NOMO-1 treated with DMSO at 0.1 percent for 48 hours (cell line): Measurements from ENCODE around the gene TMEM63B.
"Not testable (repeated sequence)": the region's sequence is repeated elsewhere in the genome, so short reads cannot be mapped to it uniquely, and the experiment has no call there.

Source experiments
- DNase-seq: peaks from one replicate; lab custom pipeline; 2025; ENCODE audit not compliant: unreplicated experiment; lab: John Stamatoyannopoulos, UW

Gene TMEM63B

GRCh38 chr6:44189257-44189656 is 61.9 kb downstream of the TMEM63B start:
- no peak for DNase-seq

GRCh38 chr6:44190715-44191114 is 63.4 kb downstream of the TMEM63B start:
- DNase-seq: no peak

DNA sequence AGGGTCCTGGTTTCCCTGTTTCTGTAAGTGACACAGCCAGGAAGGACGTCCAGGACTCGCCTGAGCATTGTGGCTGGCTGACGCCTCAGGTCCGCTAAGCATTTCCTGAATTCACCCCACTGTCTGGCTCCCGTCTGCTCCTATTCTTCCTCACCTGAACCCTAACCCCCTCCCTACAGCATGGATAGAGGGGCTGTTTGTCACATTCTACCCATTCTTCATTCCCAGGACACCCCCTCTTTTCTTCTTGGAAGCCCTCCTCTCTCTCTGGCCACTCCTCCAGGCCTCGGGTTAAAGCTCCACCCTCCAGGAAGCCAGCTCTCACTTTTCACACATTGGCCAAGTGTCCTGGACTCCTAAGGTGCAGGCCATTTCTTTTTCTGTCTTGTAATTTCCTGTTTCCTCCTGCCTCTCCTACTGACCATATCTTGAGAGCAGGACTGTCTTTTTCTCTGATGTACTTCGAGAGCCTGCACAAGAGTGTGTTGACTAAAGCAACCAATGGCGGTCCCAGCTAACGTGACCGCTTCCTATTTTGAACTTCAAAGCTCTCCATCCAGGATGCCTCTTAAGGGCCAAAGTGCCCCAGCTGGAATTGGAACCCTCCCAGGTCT is 65.2 kb downstream of the TMEM63B start:
- DNase-seq: no peak

DNA sequence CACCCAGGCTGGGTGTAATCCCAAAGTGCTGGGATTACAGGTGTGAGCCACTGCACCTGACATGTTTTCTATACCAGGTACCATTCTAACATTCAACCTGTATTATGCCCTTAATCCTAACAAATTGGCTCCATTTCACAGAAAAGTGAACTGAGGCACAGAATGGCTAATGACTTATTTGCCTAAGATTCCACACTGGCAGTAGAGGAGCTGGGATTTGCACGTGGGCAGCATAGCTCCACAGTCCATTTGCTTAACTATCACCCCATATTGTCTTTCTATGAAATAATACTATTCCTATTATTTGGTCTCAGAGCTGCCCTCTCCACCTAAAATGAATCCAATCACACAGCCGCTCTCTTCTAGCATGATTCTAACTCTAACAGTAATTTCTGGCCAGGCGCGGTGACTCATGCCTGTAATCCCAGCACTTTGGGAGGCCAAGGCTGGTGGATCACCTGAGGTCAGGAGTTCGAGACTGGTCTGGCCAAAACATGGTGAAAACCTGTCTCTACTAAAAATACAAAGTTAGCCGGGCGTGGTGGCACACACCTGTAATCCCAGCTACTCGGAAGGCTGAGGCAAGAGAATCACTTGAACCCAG is 66.1 kb downstream of the TMEM63B start:
- no peak for DNase-seq

GRCh38 chr6:44194326-44194725 is 67.0 kb downstream of the TMEM63B start:
- no peak for DNase-seq

GRCh38 chr6:44196351-44196750 is 69.0 kb downstream of the TMEM63B start:
- DNase-seq: not testable (repeated sequence)

- DNase-seq: no peak
These were observed 71.3 kb downstream of the TMEM63B start for GRCh38 chr6:44198684-44199083.

- no peak for DNase-seq
These were observed 72.5 kb downstream of the TMEM63B start for GRCh38 chr6:44199883-44200282.

GRCh38 chr6:44201200-44201599 is 73.8 kb downstream of the TMEM63B start:
- no peak for DNase-seq

GRCh38 chr6:44201638-44202303 is 74.4 kb downstream of the TMEM63B start:
- no peak for DNase-seq

- no peak for DNase-seq
These were observed 75.1 kb downstream of the TMEM63B start for GRCh38 chr6:44202332-44202971.

- no peak for DNase-seq
These were observed 75.8 kb downstream of the TMEM63B start for GRCh38 chr6:44202972-44203750.

DNA sequence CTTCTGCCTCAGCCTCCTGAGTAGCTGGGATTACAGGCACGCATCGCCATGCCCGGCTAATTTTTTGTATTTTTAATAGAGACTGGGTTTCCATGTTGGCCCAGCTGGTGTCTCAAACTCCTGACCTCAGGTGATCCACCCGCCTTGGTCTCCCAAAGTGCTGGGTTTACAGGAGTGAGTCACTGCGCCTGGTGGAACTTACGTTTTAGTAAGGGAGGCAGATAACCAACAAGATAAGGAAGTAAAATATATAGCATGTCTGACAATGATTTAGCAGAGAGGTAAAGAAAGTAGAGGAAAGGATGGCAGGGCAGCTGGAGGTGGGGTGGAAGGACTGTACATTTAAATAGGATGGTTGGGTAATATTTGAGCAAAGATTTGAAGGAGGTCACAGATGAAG is 76.6 kb downstream of the TMEM63B start:
- DNase-seq: peak; percentile 49
